Prostate gland (tissue), 2 donors: ENCODE results near the gene HDDC3. TPM values are rescaled to one million over a fixed set of nuclear protein-coding genes. Genes with fewer than 3 reads are reported as not detected.
"Not testable (repeated sequence)": the region's sequence is repeated elsewhere in the genome, so short reads cannot be mapped to it uniquely, and the experiment has no call there.

Source experiments
- DNase-seq: peaks from one replicate; pipeline ENCODE4 v3.0.0-alpha.2; 2019; ENCODE audit warnings: low spot score
- H3K27ac ChIP-seq, 2 donors: fragments of 200-600 bp; sonication (generic); 2 replicates each; pipeline ENCODE4 v1.5.1; 2017 to 2019
- H3K27me3 ChIP-seq: fragments of 200-600 bp; sonication (generic); replicated peaks from 2 replicates; pipeline ENCODE4 v1.5.1; 2019; ENCODE audit not compliant: insufficient read depth
- H3K36me3 ChIP-seq, 2 donors: fragments of 200-600 bp; sonication (generic); 1 replicate in 1 of 2; 2 replicates in 1 of 2; pipeline versions ENCODE4 v1.5.1 to v1.8.1; 2017 to 2019
- H3K4me1 ChIP-seq: fragments of 200-600 bp; sonication (generic); replicated peaks from 2 replicates; pipeline ENCODE4 v1.5.1; 2019
- H3K4me3 ChIP-seq, 2 donors: fragments of 200-600 bp; sonication (generic); 2 replicates each; pipeline ENCODE4 v1.5.1; 2017 to 2019
- H3K9me3 ChIP-seq: fragments of 200-600 bp; sonication (generic); 2 replicates; pipeline ENCODE4 v1.5.1; 2017
- CTCF ChIP-seq, 4 experiments: fragments of 200-600 bp in 2 of 4; fragments of 450-650 bp in 2 of 4; sonication (generic) in 2 of 4; IDR thresholded peaks; 1 replicate in 3 of 4; 2 replicates in 1 of 4; pipeline ENCODE4 v1.5.1; 2016 to 2019; ENCODE audit warnings: antibody characterized with exemption in 4 of 4, mild to moderate bottlenecking in 2 of 4, moderate library complexity in 2 of 4
- POLR2A ChIP-seq: fragments of 450-650 bp; IDR thresholded peaks from one replicate; pipeline ENCODE4 v1.6.1; 2016; ENCODE audit warnings: antibody characterized with exemption, mild to moderate bottlenecking
- POLR2AphosphoS5 ChIP-seq: sonication (generic); formaldehyde crosslinking; IDR thresholded peaks from one replicate; pipeline ENCODE4 v1.6.1; 2017; ENCODE audit warnings: antibody characterized with exemption
- WGBS: methylation state at CpG from one replicate; pipeline ENCODE4 v1.1.5; 2018; 5-methylcytosine and 5-hydroxymethylcytosine counted together
- intact Hi-C: fragments of 100-400 bp; cut with DNase I; formaldehyde crosslinking; loops from one replicate; pipeline ENCODE4 v1.14.2; 2022
- total RNA-seq, 2 donors: library from RNA; depleted of rRNA; stranded (reverse); fragments of >200 nt; gene quantifications; one replicate each; pipeline ENCODE4 v1.1.0, GENCODE V29; 2016

The HDDC3 gene
- total RNA-seq, 2 donors from 2014 or later, result 16.2 to 30.6 TPM

GRCh38 chr15:90902040-90902839 lies 30.1 kb downstream of the HDDC3 start:
- Histone ChIP-seq H3K27me3 (no peaks in the 10 kb centered on the region), H3K27ac (peak overlapping the region; percentile 87 to 93), H3K4me1 (peaks cover 9% of the 10 kb centered on the region), H3K9me3 (no peaks in the 10 kb centered on the region), H3K36me3 (peaks cover 5 to 7% of the 10 kb centered on the region in 2 donors), H3K4me3 (peak overlapping the region; percentile 66 to 71)
- WGBS, result 0% methylated on average over 23 of the region's 71 CpGs
- intact Hi-C loops, result loop anchor here (2.0 kb wide), 1 partner anchor 31 kb away; the partner anchor contains the start of gene HDDC3
- TF ChIP-seq POLR2A (peak; percentile 49), POLR2AphosphoS5 (peak; percentile 47), CTCF (IDR thresholded peaks at IDR 0.05) (peak; percentile 57 to 88 (median 76))
- DNase-seq, result peak; percentile 79

GRCh38 chr15:90901175-90902039 lies 30.9 kb downstream of the HDDC3 start:
- peak overlapping the region in 1 of 2 donors; percentile 66 for H3K4me3 ChIP-seq

GRCh38 chr15:90897131-90897655 lies 35.2 kb downstream of the HDDC3 start:
- H3K9me3 ChIP-seq, H3K4me3 ChIP-seq, H3K4me1 ChIP-seq, H3K27ac ChIP-seq, DNase-seq, H3K27me3 ChIP-seq, intact Hi-C loops: not testable (repeated sequence)
- WGBS, result 90% methylated on average over 14 of the region's 14 CpGs
- H3K36me3 ChIP-seq, result peaks cover 0 to 15% of the 10 kb centered on the region in 2 donors

More at GRCh38 chr15:90901175-90902039, 30.9 kb downstream of the HDDC3 start:
- H3K4me1 ChIP-seq, result peaks cover 9% of the 10 kb centered on the region
- H3K9me3 ChIP-seq, result no peaks in the 10 kb centered on the region
- WGBS, result 58% methylated on average over 14 of the region's 14 CpGs
- DNase-seq, result no peak
- intact Hi-C loops, result loop anchor here (2.0 kb wide), 1 partner anchor 31 kb away; the partner anchor contains the start of gene HDDC3
- TF ChIP-seq CTCF (IDR thresholded peaks at IDR 0.05) (no peak), POLR2AphosphoS5 (no peak), POLR2A (no peak)
- H3K27me3 ChIP-seq, result no peaks in the 10 kb centered on the region
- no peaks in the 10 kb centered on the region for H3K36me3 ChIP-seq
- H3K27ac ChIP-seq, result peak overlapping the region; percentile 87 to 93

GRCh38 chr15:90895571-90896117 lies 36.7 kb downstream of the HDDC3 start:
- Histone ChIP-seq H3K27me3 (no peaks in the 10 kb centered on the region), H3K27ac (no peak overlapping the region), H3K36me3 (peaks cover 7 to 23% of the 10 kb centered on the region in 2 donors), H3K4me3 (no peak overlapping the region), H3K4me1 (no peaks in the 10 kb centered on the region), H3K9me3 (no peaks in the 10 kb centered on the region)
- no peak for TF ChIP-seq CTCF (IDR thresholded peaks at IDR 0.05)
- no peak for TF ChIP-seq POLR2A
- TF ChIP-seq POLR2AphosphoS5, result no peak
- intact Hi-C loops, result no loop called here
- 63% methylated on average over 9 of the region's 10 CpGs for WGBS
- DNase-seq, result no peak
